GM12892 (cell line): ENCODE data around the gene ARGLU1.

Experiments
- POLR2A ChIP-seq: IDR thresholded peaks from 2 replicates; pipeline ENCODE4 v1.6.1; 2011; ENCODE audit warnings: low read depth, low read length, control low read depth
- POLR2AphosphoS5 ChIP-seq: IDR thresholded peaks from 2 replicates; pipeline ENCODE4 v1.6.1; 2011; ENCODE audit warnings: low read depth, low read length, control low read depth
- TAF1 ChIP-seq: IDR thresholded peaks from 2 replicates; pipeline ENCODE4 v1.6.1; 2011; ENCODE audit warnings: low read depth, mild to moderate bottlenecking, control low read depth, low read length, borderline replicate concordance

- TF ChIP-seq TAF1 (no peak), POLR2AphosphoS5 (no peak), POLR2A (no peak)
These were observed 69.4 kb downstream of the ARGLU1 start for GRCh38 chr13:106498571-106498970.
